GM12878 (cell line): ENCODE measurements around the gene EPHB1. TPM values are rescaled to one million over a fixed set of nuclear protein-coding genes. Genes with fewer than 3 reads are reported as not detected.

Experiments used
- ATAC-seq: fragments of 200-7000 bp; cut with Tn5 transposase; 3 replicates; pipeline ENCODE4 v1.9.1; 2020; ENCODE audit warnings: mild to moderate bottlenecking, moderate library complexity
- BruUV-seq: library from RNA; stranded (reverse); fragments of 400-500 nt; replicated peaks from 2 replicates; lab custom pipeline; 2021; lab: Mats Ljungman, UMichigan
- CTCF ChIA-PET: fragments of 300-600 bp; sonication (Branson Sonifier 250); formaldehyde crosslinking; extraction: SDS; loops from one replicate; lab custom pipeline; 2021; ENCODE audit warnings: inconsistent platforms; lab: Yijun Ruan, JAX
- POLR2A ChIA-PET: fragments of 350-600 bp; formaldehyde crosslinking; extraction: SDS; loops from one replicate; lab custom pipeline; 2021; ENCODE audit warnings: inconsistent platforms; lab: Charles Lee
- RAD21 ChIA-PET: fragments of 300-600 bp; sonication (Branson Sonifier 250); formaldehyde crosslinking; loops from one replicate; lab custom pipeline; 2023; ENCODE audit warnings: antibody characterized with exemption; ENCODE audit not compliant: unreplicated experiment; lab: Charles Lee
- SMC1A ChIA-PET: fragments of 300-600 bp; sonication (Branson Sonifier 250); formaldehyde crosslinking; loops from one replicate; lab custom pipeline; 2023; ENCODE audit not compliant: unreplicated experiment, uncharacterized antibody; lab: Charles Lee
- DNase-seq: peaks from one replicate; pipeline ENCODE4 v3.0.0-alpha.2; 2011; ENCODE audit warnings: low read depth, low spot score
- FAIRE-seq: peaks from 3 replicates; lab custom pipeline; 2011; peaks lifted over from hg19 to GRCh38; lab: Jason Lieb, UNC
- H2AFZ ChIP-seq: 2 replicates; pipeline ENCODE4 v1.6.0; 2011; ENCODE audit warnings: low read depth, low read length, control low read depth; ENCODE audit not compliant: control insufficient read depth
- H3K27ac ChIP-seq: 2 replicates; pipeline ENCODE4 v1.5.1; 2011; ENCODE audit warnings: control low read depth; ENCODE audit not compliant: control insufficient read depth, insufficient read depth
- H3K27me3 ChIP-seq, 2 experiments: replicated peaks in 1 of 2; 2 replicates each; pipeline versions ENCODE4 v1.6.0 to v1.6.1; 2011; ENCODE audit warnings: low read length in 1 of 2; ENCODE audit not compliant: control insufficient read depth in 2 of 2, insufficient read depth in 2 of 2
- H3K36me3 ChIP-seq, 2 experiments: 2 replicates each; pipeline ENCODE4 v1.5.1; 2011; ENCODE audit warnings: low read length in 1 of 2; ENCODE audit not compliant: control insufficient read depth in 2 of 2, insufficient read depth in 2 of 2
- H3K4me1 ChIP-seq: 2 replicates; pipeline ENCODE4 v1.6.1; 2011; ENCODE audit warnings: mild to moderate bottlenecking, low read length, moderate library complexity, mixed read lengths; ENCODE audit not compliant: control insufficient read depth, insufficient read depth
- H3K4me2 ChIP-seq: 2 replicates; pipeline ENCODE4 v1.6.0; 2011; ENCODE audit warnings: control low read depth; ENCODE audit not compliant: control insufficient read depth, insufficient read depth
- H3K4me3 ChIP-seq: fragments of 200-600 bp; sonication (generic); 2 replicates; pipeline ENCODE4 v1.5.1; 2016
- H3K79me2 ChIP-seq: 2 replicates; pipeline ENCODE4 v1.6.0; 2011; ENCODE audit warnings: low read length; ENCODE audit not compliant: control insufficient read depth, insufficient read depth
- H3K9ac ChIP-seq: 2 replicates; pipeline ENCODE4 v1.8.0; 2011; ENCODE audit warnings: low read length, control low read depth, mixed read lengths; ENCODE audit not compliant: control insufficient read depth, insufficient read depth
- H3K9me3 ChIP-seq: replicated peaks from 3 replicates; pipeline ENCODE4 v1.5.1; 2011; ENCODE audit warnings: mild to moderate bottlenecking, low read length; ENCODE audit not compliant: control insufficient read depth, insufficient read depth
- H4K20me1 ChIP-seq: 2 replicates; pipeline ENCODE4 v1.6.0; 2011; ENCODE audit not compliant: control insufficient read depth, insufficient read depth
- HCFC1 ChIP-seq: fragments of 150-350 bp; IDR thresholded peaks from 2 replicates; pipeline ENCODE4 v1.6.1; 2014; ENCODE audit warnings: low read length
- HDAC6 ChIP-seq: fragments of 200-600 bp; sonication (generic); IDR thresholded peaks from one replicate; pipeline ENCODE4 v1.8.0; 2017; ENCODE audit warnings: antibody characterized with exemption; ENCODE audit not compliant: unreplicated experiment
- KAT2A ChIP-seq: conservative IDR thresholded peaks from 2 replicates; pipeline ENCODE4 v1.6.1; 2011; ENCODE audit warnings: low read depth, low read length; ENCODE audit not compliant: control insufficient read depth
- MTA3 ChIP-seq: IDR thresholded peaks from 2 replicates; pipeline ENCODE4 v1.6.1; 2012; ENCODE audit warnings: low read length, inconsistent platforms, borderline replicate concordance
- NFXL1 ChIP-seq: fragments of 450-650 bp; IDR thresholded peaks from 2 replicates; pipeline ENCODE4 v1.6.1; 2017; ENCODE audit warnings: antibody characterized with exemption, mild to moderate bottlenecking, borderline replicate concordance
- POLR2AphosphoS5 ChIP-seq: IDR thresholded peaks from 2 replicates; pipeline ENCODE4 v1.6.1; 2011; ENCODE audit warnings: mild to moderate bottlenecking, low read length, inconsistent platforms
- RBBP5 ChIP-seq: fragments of 200-600 bp; sonication (generic); conservative IDR thresholded peaks from 2 replicates; pipeline ENCODE4 v1.6.1; 2016
- SUZ12 ChIP-seq: fragments of 200-600 bp; sonication (generic); IDR thresholded peaks from one replicate; pipeline ENCODE4 v1.6.1; 2018; ENCODE audit warnings: antibody characterized with exemption, mild to moderate bottlenecking; ENCODE audit not compliant: unreplicated experiment
- ZNF274 ChIP-seq: IDR thresholded peaks from one replicate; pipeline ENCODE4 v1.8.0; 2011; ENCODE audit not compliant: insufficient read length, insufficient read depth
- WGBS: methylation state at CpG from one replicate; pipeline ENCODE4 v1.1.6; 2016; ENCODE audit warnings: low lambda C conversion rate; ENCODE audit not compliant: insufficient replicate concordance, insufficient coverage; ENCODE audit errors: missing lambda C conversion rate; 5-methylcytosine and 5-hydroxymethylcytosine counted together
- in situ Hi-C: fragments of 300-500 bp; cut with MboI; formaldehyde crosslinking; loops from 9 replicates; pipeline ENCODE4 v1.14.3; 2018; ENCODE audit warnings: mixed read lengths
- intact Hi-C: fragments of 100-400 bp; cut with micrococcal nuclease; formaldehyde crosslinking; loops from one replicate; pipeline ENCODE4 v1.14.2; 2022; ENCODE audit not compliant: unreplicated experiment
- polyA plus RNA-seq, 11 experiments: library from polyadenylated mRNA; depleted of rRNA in 4 of 11; unstranded in 6 of 11; stranded (reverse) in 5 of 11; fragments of >200 nt; fragmentation: Nextera tagmentation in 4 of 11; fragmentation: Illumina TruSeq in 1 of 11; extraction: Ambion mirVana in 4 of 11; extraction: Trizol in 1 of 11; gene quantifications; 1 replicate in 1 of 11; 2 replicates in 10 of 11; pipeline versions ENCODE4 v1.2.1 to v1.2.3, GENCODE V29; 2011 to 2016; ENCODE audit warnings: inconsistent platforms in 2 of 11, missing spikeins in 2 of 11, low read depth in 1 of 11
- total RNA-seq, 4 experiments: library from RNA; depleted of rRNA in 3 of 4; stranded (reverse); fragments of >200 nt in 3 of 4; fragmentation: Illumina TruSeq in 1 of 4; extraction: Trizol in 1 of 4; gene quantifications; 2 replicates each; pipeline versions ENCODE4 v1.2.1 to v1.2.3, GENCODE V29; 2013 to 2021
- TF ChIP-seq, protein P1 (sequence below): fragments of 150-350 bp; IDR thresholded peaks from 2 replicates; pipeline ENCODE4 v1.6.1; 2016; ENCODE audit warnings: low read depth, low read length

The EPHB1 gene
- total and polyA plus RNA-seq, 10 of the 15 experiments (the other 5 are each of a cell fraction or from before 2014, with no cell fraction given): 0.33 to 23.8 (median 1.2) TPM

DNA sequence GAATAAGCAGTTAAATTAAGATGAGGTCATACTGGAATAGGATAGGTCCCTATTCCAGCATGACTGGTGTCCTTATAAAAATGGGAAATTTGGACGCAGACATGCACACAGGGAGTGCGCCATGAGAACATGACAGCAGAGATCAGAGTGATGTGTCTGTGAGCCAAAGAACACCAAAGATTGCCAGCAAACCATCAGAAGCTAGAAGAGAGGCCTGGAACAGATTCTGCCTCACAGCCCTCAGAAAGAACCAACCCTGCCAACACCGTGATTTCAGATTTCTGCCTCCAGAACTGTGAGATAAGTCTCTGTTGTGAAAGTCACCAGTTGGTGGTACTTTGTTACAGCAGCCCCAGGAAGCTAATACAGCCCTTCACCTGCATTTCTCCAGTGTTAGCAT, 34.7 kb downstream of the EPHB1 start:
- DNase-seq (no peak), FAIRE-seq (no peak), ATAC-seq (no peak)
- Histone ChIP-seq H3K4me2 (no peak overlapping the region), H3K36me3 (no peaks in the 10 kb centered on the region; a peak in 2 of 4 replicates), H3K4me1 (peaks cover 26% of the 10 kb centered on the region), H3K27ac (no peak overlapping the region), H3K27me3 (no peaks in the 10 kb centered on the region), H3K4me3 (no peak overlapping the region), H3K9me3 (no peaks in the 10 kb centered on the region), H3K79me2 (peaks cover 13% of the 10 kb centered on the region), H2AFZ (no peak overlapping the region), H4K20me1 (no peaks in the 10 kb centered on the region; the same call in 1 of the 2 replicates), H3K9ac (no peak overlapping the region)
- in situ Hi-C loops: no loop called here
- TF ChIP-seq, protein P1, sequence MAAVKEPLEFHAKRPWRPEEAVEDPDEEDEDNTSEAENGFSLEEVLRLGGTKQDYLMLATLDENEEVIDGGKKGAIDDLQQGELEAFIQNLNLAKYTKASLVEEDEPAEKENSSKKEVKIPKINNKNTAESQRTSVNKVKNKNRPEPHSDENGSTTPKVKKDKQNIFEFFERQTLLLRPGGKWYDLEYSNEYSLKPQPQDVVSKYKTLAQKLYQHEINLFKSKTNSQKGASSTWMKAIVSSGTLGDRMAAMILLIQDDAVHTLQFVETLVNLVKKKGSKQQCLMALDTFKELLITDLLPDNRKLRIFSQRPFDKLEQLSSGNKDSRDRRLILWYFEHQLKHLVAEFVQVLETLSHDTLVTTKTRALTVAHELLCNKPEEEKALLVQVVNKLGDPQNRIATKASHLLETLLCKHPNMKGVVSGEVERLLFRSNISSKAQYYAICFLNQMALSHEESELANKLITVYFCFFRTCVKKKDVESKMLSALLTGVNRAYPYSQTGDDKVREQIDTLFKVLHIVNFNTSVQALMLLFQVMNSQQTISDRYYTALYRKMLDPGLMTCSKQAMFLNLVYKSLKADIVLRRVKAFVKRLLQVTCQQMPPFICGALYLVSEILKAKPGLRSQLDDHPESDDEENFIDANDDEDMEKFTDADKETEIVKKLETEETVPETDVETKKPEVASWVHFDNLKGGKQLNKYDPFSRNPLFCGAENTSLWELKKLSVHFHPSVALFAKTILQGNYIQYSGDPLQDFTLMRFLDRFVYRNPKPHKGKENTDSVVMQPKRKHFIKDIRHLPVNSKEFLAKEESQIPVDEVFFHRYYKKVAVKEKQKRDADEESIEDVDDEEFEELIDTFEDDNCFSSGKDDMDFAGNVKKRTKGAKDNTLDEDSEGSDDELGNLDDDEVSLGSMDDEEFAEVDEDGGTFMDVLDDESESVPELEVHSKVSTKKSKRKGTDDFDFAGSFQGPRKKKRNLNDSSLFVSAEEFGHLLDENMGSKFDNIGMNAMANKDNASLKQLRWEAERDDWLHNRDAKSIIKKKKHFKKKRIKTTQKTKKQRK: no peak
- TF ChIP-seq KAT2A (no peak), HDAC6 (no peak), POLR2AphosphoS5 (no peak), HCFC1 (no peak), SUZ12 (no peak), RBBP5 (no peak), MTA3 (no peak), NFXL1 (no peak), ZNF274 (no peak)
- RAD21 ChIA-PET: no interaction called here
- SMC1A ChIA-PET: interaction anchor here (1.0 to 1.4 kb wide), 3 partner anchors 8 to 29 kb away, joined by 3 to 4 read pairs (median 3); no protein-coding TSS in a partner anchor
- CTCF ChIA-PET: no interaction called here
- intact Hi-C loops: no loop called here
- WGBS: 63% methylated on average over 3 of the region's 3 CpGs
- no TSS peak for BruUV-seq
- POLR2A ChIA-PET: interaction anchor here (1.5 kb wide), 1 partner anchor 10 kb away, joined by 4 read pairs; no protein-coding TSS in a partner anchor
